K562 (cell line): ENCODE data around the gene CD276. TPM values are rescaled to one million over a fixed set of nuclear protein-coding genes. Genes with fewer than 3 reads are reported as not detected.

ENCODE experiments used
- ATAC-seq: fragments of 200-7000 bp; cut with Tn5 transposase; 3 replicates; pipeline ENCODE4 v1.9.1; 2020; ENCODE audit warnings: moderate library complexity
- BruUV-seq: library from RNA; stranded (reverse); fragments of 400-500 nt; replicated peaks from 2 replicates; lab custom pipeline; 2021; lab: Mats Ljungman, UMichigan
- CTCF ChIA-PET: fragments of 300-600 bp; formaldehyde crosslinking; extraction: SDS; loops from one replicate; lab custom pipeline; 2021; ENCODE audit warnings: low intra/inter-chr PET ratio; lab: Yijun Ruan, JAX
- POLR2A ChIA-PET: fragments of 300-600, 350-650 bp; sonication (Branson Sonifier 250); formaldehyde crosslinking; extraction: SDS; loops from one replicate; lab custom pipeline; 2021; ENCODE audit warnings: antibody characterized with exemption, inconsistent platforms; lab: Yijun Ruan, JAX
- DNase-seq, 4 experiments: peaks; one replicate each; pipeline versions ENCODE4 v3.0.0 to v3.0.0-alpha.2; 2011 to 2018; ENCODE audit warnings: low spot score in 3 of 4, mixed read lengths in 3 of 4; ENCODE audit errors: extremely low read depth in 1 of 4
- FAIRE-seq: peaks from 2 replicates; lab custom pipeline; 2011; peaks lifted over from hg19 to GRCh38; lab: Jason Lieb, UNC
- H2AFZ ChIP-seq: 2 replicates; pipeline ENCODE4 v1.6.0; 2011; ENCODE audit warnings: low read depth, low read length, control low read depth, inconsistent platforms
- H3K27ac ChIP-seq: fragments of 200-600 bp; 3 replicates; pipeline ENCODE4 v1.8.0; 2011; ENCODE audit warnings: low read depth, mild to moderate bottlenecking, control low read depth, inconsistent platforms, low read length, moderate library complexity, mixed read lengths; ENCODE audit errors: extremely low read depth
- H3K27me3 ChIP-seq, 2 experiments: fragments of 300-600 bp in 1 of 2; 2 replicates in 1 of 2; 3 replicates in 1 of 2; pipeline versions ENCODE4 v1.6.0 to v1.8.0; 2011; ENCODE audit warnings: inconsistent platforms in 2 of 2, low read length in 2 of 2, mild to moderate bottlenecking in 1 of 2, mixed read lengths in 1 of 2, moderate library complexity in 1 of 2; ENCODE audit not compliant: control insufficient read depth in 2 of 2, insufficient read depth in 2 of 2
- H3K36me3 ChIP-seq: fragments of 300-600 bp; 3 replicates; pipeline ENCODE4 v1.8.0; 2011; ENCODE audit warnings: mild to moderate bottlenecking, low read length, inconsistent platforms; ENCODE audit not compliant: control insufficient read depth, insufficient read depth
- H3K4me1 ChIP-seq, 2 experiments: fragments of 200-600 bp in 1 of 2; replicated peaks in 1 of 2; 2 replicates in 1 of 2; 3 replicates in 1 of 2; pipeline versions ENCODE4 v1.5.1 to v1.8.0; 2011; ENCODE audit warnings: inconsistent platforms in 2 of 2, low read length in 2 of 2, mild to moderate bottlenecking in 1 of 2, mixed read lengths in 1 of 2, moderate library complexity in 1 of 2; ENCODE audit not compliant: control insufficient read depth in 2 of 2, insufficient read depth in 2 of 2
- H3K4me2 ChIP-seq: 2 replicates; pipeline ENCODE4 v1.6.1; 2011; ENCODE audit warnings: low read length, control low read depth, inconsistent platforms, mixed read lengths; ENCODE audit not compliant: insufficient read depth
- H3K4me3 ChIP-seq: fragments of 200-600 bp; sonication (generic), shearing (Covaris generic); 2 replicates; pipeline ENCODE4 v1.5.1; 2016; ENCODE audit warnings: control low read depth, inconsistent platforms
- H3K79me2 ChIP-seq: fragments of 200-600 bp; 3 replicates; pipeline ENCODE4 v1.8.0; 2011; ENCODE audit warnings: low read length, inconsistent platforms; ENCODE audit not compliant: control insufficient read depth, insufficient read depth
- H3K9ac ChIP-seq, 2 experiments: 2 replicates each; pipeline versions ENCODE4 v1.6.0 to v1.6.1; 2011; ENCODE audit warnings: low read depth in 2 of 2, low read length in 2 of 2, control low read depth in 1 of 2, inconsistent platforms in 1 of 2, mild to moderate bottlenecking in 1 of 2, mixed read lengths in 1 of 2; ENCODE audit not compliant: insufficient read depth in 1 of 2
- H3K9me1 ChIP-seq: one replicate; pipeline ENCODE4 v1.6.0; 2011; ENCODE audit warnings: inconsistent platforms, mild to moderate bottlenecking, low read length, moderate library complexity; ENCODE audit not compliant: control insufficient read depth, insufficient read depth
- H3K9me3 ChIP-seq: replicated peaks from 2 replicates; pipeline ENCODE4 v1.5.1; 2011; ENCODE audit warnings: low read depth, low read length, inconsistent platforms; ENCODE audit not compliant: control insufficient read depth, insufficient read depth
- H4K20me1 ChIP-seq: replicated peaks from 2 replicates; pipeline ENCODE4 v1.6.1; 2011; ENCODE audit warnings: low read length, inconsistent platforms, mixed read lengths; ENCODE audit not compliant: control insufficient read depth, insufficient read depth
- ARID2 ChIP-seq: fragments of 450-650 bp; IDR thresholded peaks from 2 replicates; pipeline ENCODE4 v1.6.1; 2017; ENCODE audit warnings: antibody characterized with exemption, mild to moderate bottlenecking
- ATF3 ChIP-seq, 2 experiments: fragments of 450-650 bp in 1 of 2; sonication (generic) in 1 of 2; formaldehyde crosslinking in 1 of 2; IDR thresholded peaks in 1 of 2; conservative IDR thresholded peaks in 1 of 2; 2 replicates each; pipeline versions ENCODE4 v1.6.1 to v1.8.1; 2016 to 2023; ENCODE audit warnings: mild to moderate bottlenecking in 2 of 2, moderate library complexity in 2 of 2, inconsistent platforms in 1 of 2, missing genetic modification reagents in 1 of 2
- BCOR ChIP-seq: fragments of 450-650 bp; IDR thresholded peaks from 2 replicates; pipeline ENCODE4 v1.6.1; 2016
- CBX5 ChIP-seq: IDR thresholded peaks from 2 replicates; pipeline ENCODE4 v1.6.1; 2014; ENCODE audit warnings: low read depth, borderline replicate concordance
- CREB1 ChIP-seq, 2 experiments: sonication (generic) in 1 of 2; formaldehyde crosslinking in 1 of 2; IDR thresholded peaks; 2 replicates each; pipeline versions ENCODE4 v1.6.1 to v1.8.0; 2012 to 2022; ENCODE audit warnings: inconsistent platforms in 1 of 2, mild to moderate bottlenecking in 1 of 2, missing genetic modification reagents in 1 of 2, moderate library complexity in 1 of 2
- HNRNPUL1 ChIP-seq: fragments of 200-400 bp; formaldehyde crosslinking; IDR thresholded peaks from 2 replicates; pipeline ENCODE4 v1.6.1; 2017; ENCODE audit warnings: low read length
- KDM1A ChIP-seq, 2 experiments: fragments of 450-650 bp; IDR thresholded peaks; 2 replicates each; pipeline ENCODE4 v1.6.1; 2016; ENCODE audit warnings: mild to moderate bottlenecking in 2 of 2
- MCM3 ChIP-seq: fragments of 450-650 bp; IDR thresholded peaks from 2 replicates; pipeline ENCODE4 v1.6.1; 2016
- NR2C2 ChIP-seq, 2 experiments: fragments of 200-800 bp in 1 of 2; sonication (Bioruptor generic) in 1 of 2; sonication (generic) in 1 of 2; formaldehyde crosslinking in 1 of 2; IDR thresholded peaks; 2 replicates each; pipeline versions ENCODE4 v1.6.1 to v1.8.0; 2016 to 2022; ENCODE audit warnings: mild to moderate bottlenecking in 1 of 2, missing compliant biosample characterization in 1 of 2, missing genetic modification characterization in 1 of 2, missing genetic modification reagents in 1 of 2
- RB1 ChIP-seq: fragments of 450-650 bp; IDR thresholded peaks from 2 replicates; pipeline ENCODE4 v1.6.1; 2017; ENCODE audit warnings: low read depth, mild to moderate bottlenecking
- RHOXF2B ChIP-seq: fragments of 250-450 bp; sonication (Bioruptor Pico); conservative IDR thresholded peaks from 2 replicates; pipeline ENCODE4 v1.5.1; 2021
- RNF2 ChIP-seq: sonication (generic); IDR thresholded peaks from 2 replicates; pipeline ENCODE4 v1.6.1; 2016
- ZNF133 ChIP-seq: fragments of 250-450 bp; sonication (Bioruptor Pico); IDR thresholded peaks from 2 replicates; pipeline ENCODE4 v1.4.0; 2020; ENCODE audit warnings: mild to moderate bottlenecking
- ZNF134 ChIP-seq: fragments of 250-450 bp; sonication (Bioruptor Pico); conservative IDR thresholded peaks from 2 replicates; pipeline ENCODE4 v1.4.0; 2020
- ZNF23 ChIP-seq: fragments of 250-450 bp; sonication (Bioruptor Pico); IDR thresholded peaks from 2 replicates; pipeline ENCODE4 v1.4.0; 2020; ENCODE audit warnings: mild to moderate bottlenecking
- ZNF717 ChIP-seq: fragments of 250-450 bp; sonication (Bioruptor Pico); IDR thresholded peaks from 2 replicates; pipeline ENCODE4 v1.5.0; 2021
- WGBS: fragments of 100-300 bp; shearing (Covaris generic); methylation state at CpG from one replicate; pipeline ENCODE4 v1.1.6; 2016; ENCODE audit warnings: low coverage, mixed read lengths; ENCODE audit not compliant: insufficient coverage; ENCODE audit errors: missing lambda C conversion rate; 5-methylcytosine and 5-hydroxymethylcytosine counted together
- in situ Hi-C: fragments of 300-500 bp; cut with MboI; formaldehyde crosslinking; loops from 4 replicates; pipeline ENCODE4 v1.15.0; 2018; ENCODE audit warnings: inconsistent platforms, mixed read lengths
- intact Hi-C: fragments of 100-400 bp; cut with micrococcal nuclease; formaldehyde crosslinking; loops from 2 replicates; pipeline ENCODE4 v1.14.2; 2022
- polyA plus RNA-seq, 8 experiments: library from polyadenylated mRNA; depleted of rRNA in 4 of 8; stranded (reverse) in 5 of 8; unstranded in 3 of 8; fragments of >200 nt; fragmentation: Nextera tagmentation in 2 of 8; fragmentation: Illumina TruSeq in 1 of 8; extraction: Ambion mirVana in 2 of 8; extraction: Trizol in 1 of 8; gene quantifications; 2 replicates each; pipeline versions ENCODE4 v1.2.1 to v1.2.3, GENCODE V29; 2011 to 2014; ENCODE audit warnings: inconsistent platforms in 1 of 8, missing spikeins in 1 of 8
- total RNA-seq, 7 experiments: library from RNA; depleted of rRNA in 6 of 7; stranded (reverse); fragments of >200 nt in 6 of 7; fragmentation: Illumina TruSeq in 2 of 7; extraction: Trizol in 2 of 7; gene quantifications; 2 replicates each; pipeline versions ENCODE4 v1.2.1 to v1.2.3, GENCODE V29; 2011 to 2021; ENCODE audit warnings: low replicate concordance in 1 of 7

Gene CD276
- total and polyA plus RNA-seq, 9 of the 15 experiments (the other 6 are each of a cell fraction or from before 2014, with no cell fraction given): 0.11 to 3.6 (median 2.3) TPM

- Histone ChIP-seq H3K27me3 (peaks cover 14 to 41% of the 10 kb centered on the region in 2 experiments; a peak in 4 of 5 replicates), H3K36me3 (no peaks in the 10 kb centered on the region), H3K4me1 (peaks cover 0 to 8% of the 10 kb centered on the region in 2 experiments; a peak in 2 of 5 replicates), H3K4me2 (no peak overlapping the region), H3K9ac (no peak overlapping the region), H4K20me1 (peaks cover 13% of the 10 kb centered on the region), H3K79me2 (no peaks in the 10 kb centered on the region), H2AFZ (no peak overlapping the region), H3K9me1 (no peaks in the 10 kb centered on the region), H3K27ac (no peak overlapping the region), H3K4me3 (no peak overlapping the region), H3K9me3 (no peaks in the 10 kb centered on the region)
- BruUV-seq: no TSS peak
- FAIRE-seq: no peak
- ChIA-PET POLR2A (interaction anchor here (1.1 kb wide), 1 partner anchor 13 kb away, joined by 3 read pairs; no protein-coding TSS in a partner anchor), CTCF (no interaction called here)
- TF ChIP-seq RB1: no peak
- TF ChIP-seq ZNF133: no peak
- no peak for ATAC-seq
- no peak for DNase-seq
- WGBS: 31% methylated on average over 13 of the region's 20 CpGs
- intact Hi-C loops (no loop called here), in situ Hi-C loops (no loop called here)
Observed at GRCh38 chr15:73750951-73751350, 66.8 kb downstream of the CD276 start.

- Histone ChIP-seq H2AFZ (no peak overlapping the region), H3K27ac (no peak overlapping the region), H3K9ac (no peak overlapping the region), H3K79me2 (no peaks in the 10 kb centered on the region), H3K4me3 (no peak overlapping the region), H4K20me1 (peaks cover 13% of the 10 kb centered on the region), H3K9me3 (no peaks in the 10 kb centered on the region), H3K27me3 (peaks cover 14 to 41% of the 10 kb centered on the region in 2 experiments; a peak in 4 of 5 replicates), H3K4me2 (no peak overlapping the region), H3K9me1 (no peaks in the 10 kb centered on the region), H3K4me1 (peaks cover 0 to 8% of the 10 kb centered on the region in 2 experiments; a peak in 2 of 5 replicates), H3K36me3 (no peaks in the 10 kb centered on the region)
- in situ Hi-C loops (no loop called here), intact Hi-C loops (no loop called here)
- DNase-seq: no peak
- no TSS peak for BruUV-seq
- ChIA-PET POLR2A (no interaction called here), CTCF (no interaction called here)
- FAIRE-seq: no peak
- 4% methylated on average over 4 of the region's 9 CpGs for WGBS
- ATAC-seq: no peak
- TF ChIP-seq ZNF23 (CRISPR knock-in tag): no peak
- no peak for TF ChIP-seq ATF3 (IDR thresholded peaks at IDR 0.05)
- no peak for TF ChIP-seq ATF3 (CRISPR knock-in tag; conservative IDR thresholded peaks at IDR 0.05)
- TF ChIP-seq CREB1 (IDR thresholded peaks at IDR 0.05): no peak
- no peak for TF ChIP-seq CREB1 (CRISPR knock-in tag; IDR thresholded peaks at IDR 0.05)
- TF ChIP-seq HNRNPUL1: no peak
- no peak for TF ChIP-seq ZNF134
- TF ChIP-seq ARID2: no peak
- TF ChIP-seq KDM1A (IDR thresholded peaks at IDR 0.05): no peak
- TF ChIP-seq NR2C2 (CRISPR knock-in tag; IDR thresholded peaks at IDR 0.05): no peak
- no peak for TF ChIP-seq NR2C2 (tag; IDR thresholded peaks at IDR 0.05)
- TF ChIP-seq CBX5: no peak
- no peak for TF ChIP-seq BCOR
- TF ChIP-seq ZNF717: no peak
- TF ChIP-seq MCM3: no peak
- TF ChIP-seq RNF2: no peak
- no peak for TF ChIP-seq RHOXF2B (CRISPR knock-in tag)
Observed at GRCh38 chr15:73751511-73751898, 67.3 kb downstream of the CD276 start.
